ENCODE measurements around the gene PLD1.
A peak's percentile ranks its signal among the peaks of the same experiment; 100 is the strongest.

PLD1 gene

GRCh38 chr3:171784937-171785336 lies 25.3 kb downstream of the PLD1 start:
- no peak for TF ChIP-seq ZNF274 (IDR thresholded peaks at IDR 0.05; ENCODE audit: low read depth, low read length)
- H3K4me3 ChIP-seq (ENCODE audit: low read length), result no peak overlapping the region

- H3K4me3 ChIP-seq (ENCODE audit: low read length), result no peak overlapping the region
- no peak for TF ChIP-seq ZNF274 (IDR thresholded peaks at IDR 0.05; ENCODE audit: low read depth, low read length)
Observed at GRCh38 chr3:171784387-171784786, 25.9 kb downstream of the PLD1 start.

DNA sequence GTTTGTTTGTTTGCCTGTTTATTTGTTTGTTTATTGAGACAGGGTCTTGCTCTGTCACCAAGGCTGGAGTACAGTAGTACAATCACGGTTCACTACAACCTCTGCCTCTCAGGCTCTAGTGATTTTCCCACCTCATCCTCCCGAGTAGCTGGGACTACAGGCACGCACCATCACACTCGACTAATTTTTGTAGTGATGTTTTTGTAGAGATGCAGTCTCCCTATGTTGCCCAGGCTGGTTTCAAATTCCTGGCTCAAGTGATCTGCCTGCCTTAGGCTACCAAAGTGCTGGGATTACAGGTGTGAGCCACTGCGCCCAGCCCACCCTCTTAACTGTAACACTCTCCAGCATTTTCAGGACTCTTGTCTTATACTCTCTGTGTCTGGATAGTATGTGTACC lies 26.7 kb downstream of the PLD1 start:
- TF ChIP-seq ZNF274 (IDR thresholded peaks at IDR 0.05; ENCODE audit: low read depth, low read length), result no peak
- no peak overlapping the region for H3K4me3 ChIP-seq (ENCODE audit: low read length)

DNA sequence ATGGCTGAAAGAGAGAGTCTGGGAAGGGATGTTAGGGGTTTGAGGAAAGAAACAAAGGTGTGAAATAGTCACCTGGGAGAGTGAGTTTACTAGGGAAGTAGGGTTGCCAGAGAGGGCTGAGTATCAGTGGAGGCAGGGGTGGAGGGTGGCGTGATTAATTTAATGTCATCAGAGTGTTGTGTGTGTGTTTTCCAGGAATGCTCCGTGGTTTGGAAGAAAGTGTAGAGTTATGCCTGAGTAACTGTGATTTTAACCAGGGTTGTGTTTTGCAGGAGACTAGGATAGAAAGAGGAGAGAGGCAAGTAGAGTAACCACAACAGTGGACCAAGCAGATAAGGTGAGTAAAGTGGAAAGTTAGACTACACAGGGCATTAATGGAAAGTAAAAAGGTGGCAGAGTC lies 27.2 kb downstream of the PLD1 start:
- no peak for TF ChIP-seq ZNF274 (IDR thresholded peaks at IDR 0.05; ENCODE audit: low read depth, low read length)
- no peak overlapping the region for H3K4me3 ChIP-seq (ENCODE audit: low read length)

GRCh38 chr3:171782617-171783016 lies 27.7 kb downstream of the PLD1 start:
- no peak for TF ChIP-seq ZNF274 (IDR thresholded peaks at IDR 0.05; ENCODE audit: low read depth, low read length)
- H3K4me3 ChIP-seq (ENCODE audit: low read length), result no peak overlapping the region

DNA sequence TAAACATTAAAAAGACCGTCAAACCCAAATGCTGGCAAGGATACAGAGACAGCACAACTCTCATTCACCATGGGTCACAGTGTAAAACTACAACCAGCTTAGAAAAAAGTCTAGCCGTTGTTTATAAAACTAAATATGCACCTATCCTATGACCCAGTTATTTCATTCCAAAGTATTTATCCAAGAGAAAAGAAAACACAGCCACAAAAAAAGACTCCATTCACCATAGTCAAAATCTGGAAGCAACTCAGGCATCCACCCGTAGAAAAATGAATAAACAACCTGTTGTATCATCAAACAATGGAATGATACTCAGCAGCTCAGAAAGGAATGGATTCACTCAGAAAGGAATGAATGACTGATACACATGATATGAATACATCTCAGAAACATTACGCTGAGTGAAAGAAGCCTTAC lies 28.6 kb downstream of the PLD1 start:
- TF ChIP-seq ZNF274 (IDR thresholded peaks at IDR 0.05; ENCODE audit: low read depth, low read length), result no peak
- H3K4me3 ChIP-seq (ENCODE audit: low read length), result no peak overlapping the region

- H3K4me3 ChIP-seq (ENCODE audit: low read length), result no peak overlapping the region
- no peak for TF ChIP-seq ZNF274 (IDR thresholded peaks at IDR 0.05; ENCODE audit: low read depth, low read length)
Observed at GRCh38 chr3:171778493-171778892, 31.8 kb downstream of the PLD1 start.

GRCh38 chr3:171777596-171777995 lies 32.7 kb downstream of the PLD1 start:
- peak overlapping the region; percentile 32; the same call in 1 of the 2 replicates for H3K4me3 ChIP-seq (ENCODE audit: low read length)
- TF ChIP-seq ZNF274 (IDR thresholded peaks at IDR 0.05; ENCODE audit: low read depth, low read length), result no peak

DNA sequence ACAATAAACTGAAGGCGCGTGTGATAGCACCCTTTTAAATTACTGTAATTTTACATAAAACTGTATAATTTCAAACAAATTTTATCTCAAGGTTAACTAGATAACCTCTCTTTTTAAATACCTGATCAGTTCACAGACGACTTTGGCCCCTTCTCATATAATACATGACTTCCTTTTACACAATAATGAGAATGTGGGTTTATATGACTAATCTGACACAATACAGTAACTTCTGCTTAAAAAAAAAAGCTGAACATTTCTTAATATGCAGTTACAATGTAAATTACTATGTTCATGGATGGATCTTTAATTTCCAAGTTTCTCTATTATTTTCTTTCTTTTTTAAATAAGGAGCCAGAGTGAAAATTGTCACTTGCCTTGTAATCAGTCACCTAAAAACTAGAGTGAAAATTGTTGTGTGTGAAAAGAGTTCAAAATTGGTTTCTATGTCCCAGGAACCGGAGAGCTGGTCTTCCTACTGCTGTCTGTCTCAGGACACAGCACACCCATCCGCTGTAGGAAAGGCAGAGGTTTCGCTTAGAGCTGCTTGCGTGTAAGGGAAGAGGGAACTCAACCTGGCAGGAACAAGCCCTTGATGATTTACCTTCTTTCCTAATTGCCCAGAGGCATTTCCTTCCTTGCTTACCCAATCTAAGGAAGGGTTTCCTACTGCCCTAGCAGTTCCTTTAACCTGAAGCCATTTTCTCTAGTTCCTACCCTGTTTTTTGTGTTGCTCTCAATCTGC lies 33.3 kb downstream of the PLD1 start:
- H3K4me3 ChIP-seq (ENCODE audit: low read length), result peak overlapping the region; percentile 32; the same call in 1 of the 2 replicates
- TF ChIP-seq ZNF274 (IDR thresholded peaks at IDR 0.05; ENCODE audit: low read depth, low read length), result no peak

GRCh38 chr3:171776411-171776810 lies 33.9 kb downstream of the PLD1 start:
- no peak overlapping the region for H3K4me3 ChIP-seq (ENCODE audit: low read length)
- no peak for TF ChIP-seq ZNF274 (IDR thresholded peaks at IDR 0.05; ENCODE audit: low read depth, low read length)

GRCh38 chr3:171775943-171776342 lies 34.3 kb downstream of the PLD1 start:
- no peak for TF ChIP-seq ZNF274 (IDR thresholded peaks at IDR 0.05; ENCODE audit: low read depth, low read length)
- H3K4me3 ChIP-seq (ENCODE audit: low read length), result no peak overlapping the region

GRCh38 chr3:171774521-171774920 lies 35.8 kb downstream of the PLD1 start:
- no peak for TF ChIP-seq ZNF274 (IDR thresholded peaks at IDR 0.05; ENCODE audit: low read depth, low read length)
- H3K4me3 ChIP-seq (ENCODE audit: low read length), result no peak overlapping the region

DNA sequence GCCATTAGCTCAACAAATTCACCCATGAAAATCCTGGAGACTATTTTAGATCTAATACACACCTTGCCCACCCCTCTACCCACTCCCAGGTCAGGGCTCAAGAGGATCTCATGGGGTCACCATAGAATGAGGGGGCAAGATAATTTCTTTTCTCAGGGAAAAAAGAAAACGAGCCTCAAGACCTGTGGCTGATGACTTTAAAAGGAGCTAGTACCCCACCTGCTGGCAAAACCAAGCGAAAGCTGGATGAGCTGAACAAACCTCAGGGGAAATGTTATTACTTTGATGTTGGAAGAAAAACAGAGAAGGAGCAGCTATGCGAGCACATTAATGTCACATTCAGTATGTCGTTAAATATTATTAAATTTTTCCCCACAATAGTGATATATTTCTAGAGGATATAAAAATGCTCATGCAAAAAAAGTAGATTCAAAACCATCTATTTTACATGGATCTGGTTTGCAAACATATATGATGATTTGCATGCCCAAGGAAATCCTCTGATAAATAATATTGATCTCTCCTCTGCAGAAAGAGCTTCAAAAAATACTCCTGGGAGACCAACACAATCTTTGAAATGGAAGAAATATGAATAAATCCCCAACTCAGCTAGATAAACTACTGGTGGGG lies 37.7 kb downstream of the PLD1 start:
- H3K4me3 ChIP-seq (ENCODE audit: low read length), result no peak overlapping the region
- TF ChIP-seq ZNF274 (IDR thresholded peaks at IDR 0.05; ENCODE audit: low read depth, low read length), result no peak

- peak overlapping the region; percentile 83 for H3K4me3 ChIP-seq (ENCODE audit: low read length)
- no peak for TF ChIP-seq ZNF274 (IDR thresholded peaks at IDR 0.05; ENCODE audit: low read depth, low read length)
Observed at GRCh38 chr3:171770689-171771620, 39.3 kb downstream of the PLD1 start.
